Right lobe of liver (tissue), 6 donors: Measurements from ENCODE around the gene HDAC4. TPM values are rescaled to one million over a fixed set of nuclear protein-coding genes. Genes with fewer than 3 reads are reported as not detected.

Source experiments
- ATAC-seq, 4 donors: fragments of 200-7000 bp; cut with Tn5 transposase; one replicate each; pipeline ENCODE4 v1.9.1; 2020; ENCODE audit warnings: mild to moderate bottlenecking in 4 of 4, moderate library complexity in 4 of 4
- DNase-seq, 3 donors: peaks; one replicate each; pipeline ENCODE4 v3.0.0-alpha.2; 2020
- H3K27ac ChIP-seq, 3 donors: fragments of 200-600 bp; one replicate each; pipeline ENCODE4 v1.8.0; 2022
- H3K27me3 ChIP-seq, 2 donors: fragments of 200-600 bp; one replicate each; pipeline ENCODE4 v1.8.0; 2022
- H3K36me3 ChIP-seq, 4 donors: fragments of 200-600 bp; sonication (generic) in 1 of 4; one replicate each; pipeline versions ENCODE4 v1.5.1 to v1.8.0; 2017 to 2022; ENCODE audit warnings: control low read depth in 1 of 4
- H3K4me1 ChIP-seq, 4 donors: fragments of 200-600 bp; sonication (generic) in 1 of 4; one replicate each; pipeline versions ENCODE4 v1.5.1 to v1.8.0; 2017 to 2022; ENCODE audit warnings: control low read depth in 1 of 4
- H3K4me3 ChIP-seq, 3 donors: fragments of 200-600 bp; one replicate each; pipeline ENCODE4 v1.8.0; 2022
- H3K9me3 ChIP-seq, 4 donors: fragments of 200-600 bp; sonication (generic) in 1 of 4; one replicate each; pipeline versions ENCODE4 v1.5.1 to v1.8.0; 2017 to 2022; ENCODE audit warnings: control low read depth in 1 of 4
- CTCF ChIP-seq, 4 donors: fragments of 200-600 bp in 3 of 4; fragments of 450-650 bp in 1 of 4; IDR thresholded peaks; one replicate each; pipeline versions ENCODE4 v1.5.1 to v1.8.0; 2016 to 2022; ENCODE audit warnings: antibody characterized with exemption in 4 of 4, mild to moderate bottlenecking in 2 of 4
- POLR2A ChIP-seq: fragments of 450-650 bp; IDR thresholded peaks from one replicate; pipeline ENCODE4 v1.6.1; 2017; ENCODE audit warnings: antibody characterized with exemption, mild to moderate bottlenecking
- WGBS: methylation state at CpG from one replicate; pipeline ENCODE4 v1.1.6; 2018; ENCODE audit warnings: low coverage, low lambda C conversion rate; ENCODE audit not compliant: insufficient coverage; ENCODE audit errors: missing lambda C conversion rate; 5-methylcytosine and 5-hydroxymethylcytosine counted together
- intact Hi-C, 2 donors: fragments of 100-400 bp; cut with DNase I; formaldehyde crosslinking; loops; one replicate each; pipeline versions ENCODE4 v1.11.2 to v1.14.1; 2022
- total RNA-seq, 6 experiments: library from RNA; depleted of rRNA in 2 of 6; stranded (reverse); fragments of >200 nt in 2 of 6; fragmentation: NEBNext Ultra II Directional in 3 of 6; extraction: Animal tissue kit (Norgen Biotek cat#: 25700) in 3 of 6; gene quantifications; one replicate each; pipeline versions ENCODE4 v1.1.0 to v1.2.4, GENCODE V29; 2016 to 2023
- donor health status: DM: no; HTN: yes; CAD: no.
- donor health status: DM: no; HTN: no; CAD: no.
- donor health status: DM: no; HTN: no; CAD: no.
- donor health status: DM: no; HTN: yes; CAD: no.
- donor health status: DM: no; HTN: yes; CAD: no.

HDAC4 gene
- total RNA-seq, 6 experiments from 2014 or later: 8.9 to 22.4 (median 14.7) TPM

DNA sequence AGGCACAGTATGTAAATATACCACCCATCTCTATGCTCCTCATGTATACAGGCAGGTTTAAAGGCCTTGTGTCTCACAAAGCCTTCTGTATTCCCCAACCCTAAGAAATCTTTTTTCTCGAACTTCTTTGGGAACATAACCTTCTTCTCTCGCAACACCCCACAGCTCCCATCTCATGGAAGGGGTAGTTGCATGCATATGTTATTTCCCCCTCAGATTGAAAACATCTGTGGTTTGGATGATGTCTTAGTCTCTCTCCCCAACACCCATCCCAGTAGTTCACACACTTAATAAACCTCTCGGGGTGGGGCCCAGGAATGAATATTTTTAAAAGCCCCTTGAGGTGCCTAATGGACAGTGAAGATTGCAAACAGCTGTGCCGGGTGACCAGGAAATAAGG is 21.0 kb upstream of the HDAC4 start:
- intact Hi-C loops: no loop called here

DNA sequence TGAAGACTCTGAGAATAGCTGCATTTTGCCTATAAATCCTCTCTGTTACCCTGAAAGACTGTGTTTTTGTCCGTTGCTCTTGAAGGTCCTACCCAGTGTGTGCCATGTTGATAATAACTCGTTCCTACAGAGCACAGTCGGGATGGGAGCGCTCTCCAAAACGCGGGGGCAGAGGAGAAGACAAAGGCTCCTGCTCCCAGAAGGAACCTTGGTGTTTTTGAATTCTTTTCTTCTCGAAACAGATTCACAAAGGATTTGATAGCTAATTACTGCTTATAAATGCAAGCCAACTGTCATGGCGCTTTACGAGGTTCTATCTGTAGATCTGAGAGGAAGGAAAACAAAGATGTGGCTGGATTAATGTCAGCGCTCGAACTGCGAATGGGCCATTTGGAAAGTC is 19.3 kb upstream of the HDAC4 start:
- TF ChIP-seq CTCF (IDR thresholded peaks at IDR 0.05) (no peak), POLR2A (no peak)
- Histone ChIP-seq H3K4me3 (no peak overlapping the region), H3K36me3 (no peaks in the 10 kb centered on the region), H3K27ac (no peak overlapping the region), H3K9me3 (no peaks in the 10 kb centered on the region), H3K4me1 (no peaks in the 10 kb centered on the region), H3K27me3 (no peaks in the 10 kb centered on the region)
- DNase-seq (no peak), ATAC-seq (no peak)
- intact Hi-C loops: no loop called here
- WGBS: 61% methylated on average over 10 of the region's 12 CpGs

More for the DNA sequence above, 21.0 kb upstream of the HDAC4 start:
- H3K9me3 ChIP-seq: no peaks in the 10 kb centered on the region
- 54% methylated on average over 4 of the region's 4 CpGs for WGBS
- H3K36me3 ChIP-seq: no peaks in the 10 kb centered on the region
- H3K4me1 ChIP-seq: no peaks in the 10 kb centered on the region
- ATAC-seq (no peak), DNase-seq (no peak)
- no peak for TF ChIP-seq POLR2A
- TF ChIP-seq CTCF (IDR thresholded peaks at IDR 0.05): no peak
- no peaks in the 10 kb centered on the region for H3K27me3 ChIP-seq
- no peak overlapping the region for H3K27ac ChIP-seq
- no peak overlapping the region for H3K4me3 ChIP-seq

DNA sequence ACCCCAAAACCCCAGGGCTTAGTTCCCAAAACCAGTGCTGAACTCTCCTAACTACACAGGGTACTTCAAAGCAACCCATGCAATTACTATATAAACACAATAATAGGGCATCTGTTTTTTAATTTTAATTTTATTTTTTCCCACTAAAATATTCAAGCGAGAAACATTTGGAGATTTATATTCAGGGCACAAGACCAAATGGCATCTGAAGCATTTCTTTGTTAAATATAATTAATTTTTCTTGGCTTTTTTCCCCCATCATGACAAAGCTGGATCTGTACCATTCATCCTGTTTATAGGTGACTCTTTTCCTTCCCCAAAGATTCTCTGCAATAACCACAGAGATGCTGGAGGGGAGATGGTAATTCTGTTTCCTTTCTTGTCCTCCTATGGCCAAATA is 18.1 kb upstream of the HDAC4 start:
- TF ChIP-seq CTCF (IDR thresholded peaks at IDR 0.05) (no peak), POLR2A (no peak)
- no peak for DNase-seq
- H3K9me3 ChIP-seq: no peaks in the 10 kb centered on the region
- H3K36me3 ChIP-seq: no peaks in the 10 kb centered on the region
- H3K4me1 ChIP-seq: no peaks in the 10 kb centered on the region
- no peaks in the 10 kb centered on the region for H3K27me3 ChIP-seq
- H3K4me3 ChIP-seq: no peak overlapping the region
- WGBS: 75% methylated on average over 1 of the region's 1 CpG
- ATAC-seq: no peak
- no peak overlapping the region for H3K27ac ChIP-seq
- intact Hi-C loops: no loop called here

GRCh38 chr2:239412905-239413603 is 12.2 kb upstream of the HDAC4 start:
- no peak for DNase-seq
- ATAC-seq: no peak
- no peak overlapping the region for H3K27ac ChIP-seq
- H3K9me3 ChIP-seq: no peaks in the 10 kb centered on the region
- no peak for TF ChIP-seq POLR2A
- no peak for TF ChIP-seq CTCF (IDR thresholded peaks at IDR 0.05)
- no peaks in the 10 kb centered on the region for H3K27me3 ChIP-seq
- no peaks in the 10 kb centered on the region for H3K36me3 ChIP-seq
- intact Hi-C loops: no loop called here
- H3K4me1 ChIP-seq: no peaks in the 10 kb centered on the region
- 67% methylated on average over 10 of the region's 11 CpGs for WGBS
- H3K4me3 ChIP-seq: no peak overlapping the region
